ENCODE data around the gene OSBPL6. TPM values are rescaled to one million over a fixed set of nuclear protein-coding genes. Genes with fewer than 3 reads are reported as not detected.

The OSBPL6 gene
- total and polyA plus RNA-seq, 9 of the 15 experiments (the other 6 are each of a cell fraction or from before 2014, with no cell fraction given), result 3.4 to 12.7 (median 9.3) TPM

GRCh38 chr2:178324077-178324476 lies 129.8 kb downstream of the OSBPL6 start (continued):
- TF ChIP-seq ZNF518B (CRISPR knock-in tag; IDR thresholded peaks at IDR 0.05) (no peak), ARID3B (CRISPR knock-in tag; IDR thresholded peaks at IDR 0.05; ENCODE audit: borderline replicate concordance) (no peak), RBM15 (IDR thresholded peaks at IDR 0.05; ENCODE audit: insufficient read depth, low read length) (no peak), DIDO1 (tag; IDR thresholded peaks at IDR 0.05; ENCODE audit: low read depth) (no peak), FOXK1 (CRISPR knock-in tag; IDR thresholded peaks at IDR 0.05; ENCODE audit: borderline replicate concordance) (no peak), HBP1 (CRISPR knock-in tag; IDR thresholded peaks at IDR 0.05) (no peak), RERE (CRISPR knock-in tag; IDR thresholded peaks at IDR 0.05; ENCODE audit: borderline replicate concordance) (no peak), ZNF764 (CRISPR knock-in tag; IDR thresholded peaks at IDR 0.05; ENCODE audit: low read depth) (no peak), RFX5 (IDR thresholded peaks at IDR 0.05; ENCODE audit: low read depth, low read length) (no peak), BACH1 (tag; IDR thresholded peaks at IDR 0.05) (no peak), SMAD4 (CRISPR knock-in tag; conservative IDR thresholded peaks at IDR 0.05) (no peak), SIX5 (IDR thresholded peaks at IDR 0.05; ENCODE audit: borderline replicate concordance in 1 of 2, insufficient read depth in 1 of 2, low read depth in 1 of 2, low read length in 2 of 2) (no peak)
